Measurements from ENCODE around the gene BCAS4.
A peak's percentile ranks its signal among the peaks of the same experiment; 100 is the strongest.

Gene BCAS4

GRCh38 chr20:50783390-50783789, 11.5 kb upstream of the BCAS4 start:
- no peak overlapping the region for H3K4me3 ChIP-seq (ENCODE audit: low read depth, low read length)
- no peak for TF ChIP-seq CTCF (IDR thresholded peaks at IDR 0.05; ENCODE audit: low read depth, low read length)

GRCh38 chr20:50783903-50784302, 11.0 kb upstream of the BCAS4 start:
- TF ChIP-seq CTCF (IDR thresholded peaks at IDR 0.05; ENCODE audit: low read depth, low read length), result no peak
- no peak overlapping the region for H3K4me3 ChIP-seq (ENCODE audit: low read depth, low read length)

DNA sequence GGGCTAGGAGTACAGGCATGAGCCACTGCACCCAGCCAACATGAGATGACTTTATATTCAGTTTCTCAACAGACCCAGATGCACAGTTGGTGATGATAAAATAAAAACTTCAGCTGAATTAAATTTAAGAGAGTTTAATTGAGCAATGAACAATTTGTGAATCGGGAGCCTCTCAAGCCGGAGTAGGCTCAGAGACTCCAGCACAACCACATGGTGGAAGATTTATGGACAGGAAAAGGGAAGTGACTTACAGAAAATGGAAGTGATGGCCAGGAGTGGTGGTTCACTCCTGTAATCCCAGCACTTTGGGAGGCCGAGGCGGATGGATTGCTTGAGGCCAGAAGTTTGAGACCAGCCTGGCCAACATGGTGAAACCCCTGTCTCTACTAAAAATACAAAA, 10.4 kb upstream of the BCAS4 start:
- no peak overlapping the region for H3K4me3 ChIP-seq (ENCODE audit: low read depth, low read length)
- no peak for TF ChIP-seq CTCF (IDR thresholded peaks at IDR 0.05; ENCODE audit: low read depth, low read length)

- no peak for TF ChIP-seq CTCF (IDR thresholded peaks at IDR 0.05; ENCODE audit: low read depth, low read length)
- H3K4me3 ChIP-seq (ENCODE audit: low read depth, low read length), result no peak overlapping the region
These were observed 8.2 kb upstream of the BCAS4 start for GRCh38 chr20:50786703-50787102.

GRCh38 chr20:50787181-50787580, 7.7 kb upstream of the BCAS4 start:
- no peak for TF ChIP-seq CTCF (IDR thresholded peaks at IDR 0.05; ENCODE audit: low read depth, low read length)
- no peak overlapping the region for H3K4me3 ChIP-seq (ENCODE audit: low read depth, low read length)

- peak; percentile 66 for TF ChIP-seq CTCF (IDR thresholded peaks at IDR 0.05; ENCODE audit: low read depth, low read length)
- H3K4me3 ChIP-seq (ENCODE audit: low read depth, low read length), result no peak overlapping the region
These were observed 6.5 kb upstream of the BCAS4 start for GRCh38 chr20:50788045-50788991.

GRCh38 chr20:50789968-50790650, 4.8 kb upstream of the BCAS4 start:
- no peak overlapping the region for H3K4me3 ChIP-seq (ENCODE audit: low read depth, low read length)

More at GRCh38 chr20:50789968-50790650, 4.8 kb upstream of the BCAS4 start:
- TF ChIP-seq CTCF (IDR thresholded peaks at IDR 0.05; ENCODE audit: low read depth, low read length), result no peak
